ENCODE results near the gene NPHS1. TPM values are rescaled to one million over a fixed set of nuclear protein-coding genes. Genes with fewer than 3 reads are reported as not detected.

Gene NPHS1
- total and polyA plus RNA-seq, 9 of the 15 experiments (the other 6 are each of a cell fraction or from before 2014, with no cell fraction given): 0.01 to 0.28 (median 0.14) TPM; not detected in 5

GRCh38 chr19:35851213-35852028 lies 883 bp downstream of the NPHS1 start (continued):
- TF ChIP-seq CUX1 (CRISPR knock-in tag; IDR thresholded peaks at IDR 0.05) (no peak), CTCF (IDR thresholded peaks at IDR 0.05 in 2 of 3, conservative IDR thresholded peaks at IDR 0.05 in 1 of 3; ENCODE audit: insufficient read depth in 2 of 3, low read depth in 1 of 3, low read length in 3 of 3) (peak in 1 of 3 experiments; percentile 21; a peak in 1 of 6 replicates), NR2F6 (CRISPR knock-in tag; IDR thresholded peaks at IDR 0.05) (no peak), CEBPB (tag; IDR thresholded peaks at IDR 0.05) (no peak), ATF3 (IDR thresholded peaks at IDR 0.05) (no peak), ATF3 (CRISPR knock-in tag; conservative IDR thresholded peaks at IDR 0.05) (no peak), PURB (CRISPR knock-in tag; IDR thresholded peaks at IDR 0.05; ENCODE audit: low read depth) (no peak), KAT2B (IDR thresholded peaks at IDR 0.05; ENCODE audit: low read depth, low read length) (no peak), ATF7 (IDR thresholded peaks at IDR 0.05) (no peak), MTA1 (IDR thresholded peaks at IDR 0.05; ENCODE audit: borderline replicate concordance) (no peak), NCOA1 (IDR thresholded peaks at IDR 0.05; ENCODE audit: low read depth) (no peak), JUN (IDR thresholded peaks at IDR 0.05; ENCODE audit: borderline replicate concordance, low read depth, low read length) (no peak), JUN (CRISPR knock-in tag; IDR thresholded peaks at IDR 0.05; ENCODE audit: borderline replicate concordance) (no peak), SRSF7 (optimal IDR thresholded peaks at IDR 0.05; ENCODE audit: low read depth, low read length) (no peak), CREM (IDR thresholded peaks at IDR 0.05; ENCODE audit: low read depth) (0 out of 2 replicates have a peak, but pooled peaks have one; percentile 31), SNIP1 (IDR thresholded peaks at IDR 0.05; ENCODE audit: low read depth) (no peak), FOXJ3 (CRISPR knock-in tag; IDR thresholded peaks at IDR 0.05) (no peak), FOXK1 (CRISPR knock-in tag; IDR thresholded peaks at IDR 0.05; ENCODE audit: borderline replicate concordance) (no peak), FOXJ2 (tag; IDR thresholded peaks at IDR 0.05) (no peak), MEF2A (IDR thresholded peaks at IDR 0.05; ENCODE audit: control insufficient read depth, low read depth, low read length) (no peak)

Measured in K562 (cell line).